ENCODE data around the gene SPP2. TPM values are rescaled to one million over a fixed set of nuclear protein-coding genes. Genes with fewer than 3 reads are reported as not detected.

Gene SPP2
- total RNA-seq, 1 donor from 2014 or later, result not detected

DNA sequence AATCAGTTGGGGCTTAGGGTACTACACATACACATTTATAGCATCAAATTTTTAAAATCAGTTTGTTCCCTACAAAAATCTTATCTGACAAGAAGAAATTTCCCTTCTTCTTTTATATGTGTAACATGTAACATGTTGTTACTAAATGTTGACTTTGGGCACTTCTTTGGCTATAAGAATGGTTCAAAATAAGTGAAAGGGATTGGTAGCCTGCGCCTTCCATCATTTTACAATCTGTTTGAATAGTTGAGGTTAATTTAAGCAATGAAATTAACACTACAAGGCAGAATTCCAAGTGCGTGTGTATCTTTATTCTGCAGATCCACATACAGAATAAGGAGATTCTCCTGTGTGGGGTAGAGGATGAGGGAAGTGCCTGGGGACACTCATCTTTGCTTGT lies 30.2 kb upstream of the SPP2 start:
- intact Hi-C loops (cut with DNase I), result no loop called here
- H3K4me3 ChIP-seq, result no peak overlapping the region
- TF ChIP-seq, protein P1, sequence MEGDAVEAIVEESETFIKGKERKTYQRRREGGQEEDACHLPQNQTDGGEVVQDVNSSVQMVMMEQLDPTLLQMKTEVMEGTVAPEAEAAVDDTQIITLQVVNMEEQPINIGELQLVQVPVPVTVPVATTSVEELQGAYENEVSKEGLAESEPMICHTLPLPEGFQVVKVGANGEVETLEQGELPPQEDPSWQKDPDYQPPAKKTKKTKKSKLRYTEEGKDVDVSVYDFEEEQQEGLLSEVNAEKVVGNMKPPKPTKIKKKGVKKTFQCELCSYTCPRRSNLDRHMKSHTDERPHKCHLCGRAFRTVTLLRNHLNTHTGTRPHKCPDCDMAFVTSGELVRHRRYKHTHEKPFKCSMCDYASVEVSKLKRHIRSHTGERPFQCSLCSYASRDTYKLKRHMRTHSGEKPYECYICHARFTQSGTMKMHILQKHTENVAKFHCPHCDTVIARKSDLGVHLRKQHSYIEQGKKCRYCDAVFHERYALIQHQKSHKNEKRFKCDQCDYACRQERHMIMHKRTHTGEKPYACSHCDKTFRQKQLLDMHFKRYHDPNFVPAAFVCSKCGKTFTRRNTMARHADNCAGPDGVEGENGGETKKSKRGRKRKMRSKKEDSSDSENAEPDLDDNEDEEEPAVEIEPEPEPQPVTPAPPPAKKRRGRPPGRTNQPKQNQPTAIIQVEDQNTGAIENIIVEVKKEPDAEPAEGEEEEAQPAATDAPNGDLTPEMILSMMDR (IDR thresholded peaks at IDR 0.05), result no peak
- TF ChIP-seq POLR2AphosphoS5 (IDR thresholded peaks at IDR 0.05; ENCODE audit: insufficient read depth in 1 of 2, low read depth in 1 of 2), result no peak
- TF ChIP-seq POLR2A (IDR thresholded peaks at IDR 0.05), result no peak
- H3K27ac ChIP-seq, result no peak overlapping the region
- H3K27me3 ChIP-seq, result no peaks in the 10 kb centered on the region
- no peaks in the 10 kb centered on the region for H3K36me3 ChIP-seq
- H3K4me1 ChIP-seq, result no peaks in the 10 kb centered on the region
- H3K9me3 ChIP-seq, result no peaks in the 10 kb centered on the region
- no peak for DNase-seq (ENCODE audit: extremely low spot score in 2 of 2)

DNA sequence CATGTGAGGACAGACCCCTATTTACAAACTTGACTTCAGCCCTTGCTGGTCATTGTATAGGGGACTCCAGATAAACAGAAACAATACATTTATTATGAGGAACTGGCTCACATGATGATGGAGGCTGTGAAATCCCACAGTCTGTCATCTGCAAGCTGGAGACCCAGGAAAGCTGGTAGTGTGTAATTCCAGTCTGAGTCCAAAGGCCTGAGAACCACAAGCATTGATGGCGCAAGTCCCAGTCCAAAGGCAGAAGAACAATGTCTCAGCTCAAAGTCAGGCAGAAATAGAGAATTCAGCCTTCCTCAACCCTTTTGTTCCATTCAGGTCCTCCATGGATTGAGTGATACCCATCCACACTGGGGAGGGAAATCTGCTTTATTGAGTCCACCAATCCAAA lies 28.1 kb upstream of the SPP2 start:
- Histone ChIP-seq H3K36me3 (no peaks in the 10 kb centered on the region), H3K9me3 (no peaks in the 10 kb centered on the region), H3K4me1 (peaks cover 6% of the 10 kb centered on the region), H3K27ac (no peak overlapping the region), H3K4me3 (no peak overlapping the region), H3K27me3 (no peaks in the 10 kb centered on the region)
- DNase-seq (ENCODE audit: extremely low spot score in 2 of 2), result no peak
- TF ChIP-seq, protein P1 (IDR thresholded peaks at IDR 0.05), result no peak
- TF ChIP-seq POLR2AphosphoS5 (IDR thresholded peaks at IDR 0.05; ENCODE audit: insufficient read depth in 1 of 2, low read depth in 1 of 2) (no peak), POLR2A (IDR thresholded peaks at IDR 0.05) (no peak)
- intact Hi-C loops (cut with DNase I), result no loop called here

DNA sequence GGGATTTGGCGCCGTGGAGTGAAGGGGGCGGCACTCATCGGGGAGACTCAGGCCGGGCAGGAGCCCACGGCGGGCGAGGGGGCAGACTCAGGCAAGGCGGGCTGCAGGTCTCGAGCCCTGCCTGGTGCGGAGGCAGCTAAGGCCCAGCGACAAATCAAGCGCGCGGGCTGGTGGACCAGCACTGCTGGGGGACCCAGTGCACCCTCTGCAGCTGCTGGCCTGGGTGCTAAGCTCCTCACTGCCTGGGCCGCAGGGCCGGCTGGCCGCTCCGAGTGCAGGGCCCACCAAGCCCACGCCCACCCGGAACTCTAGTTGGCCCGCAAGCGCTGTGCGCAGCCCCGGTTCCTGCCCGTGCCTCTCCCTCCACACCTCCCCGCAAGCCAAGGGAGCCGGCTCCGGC lies 26.2 kb upstream of the SPP2 start:
- DNase-seq (ENCODE audit: extremely low spot score in 2 of 2), result no peak
- no peak overlapping the region for H3K27ac ChIP-seq
- TF ChIP-seq POLR2A (IDR thresholded peaks at IDR 0.05) (no peak), POLR2AphosphoS5 (IDR thresholded peaks at IDR 0.05; ENCODE audit: insufficient read depth in 1 of 2, low read depth in 1 of 2) (no peak)
- TF ChIP-seq, protein P1 (IDR thresholded peaks at IDR 0.05), result no peak
- peaks cover 6% of the 10 kb centered on the region for H3K4me1 ChIP-seq
- H3K9me3 ChIP-seq, result no peaks in the 10 kb centered on the region
- intact Hi-C loops (cut with DNase I), result no loop called here
- no peaks in the 10 kb centered on the region for H3K36me3 ChIP-seq
- no peak overlapping the region for H3K4me3 ChIP-seq
- no peaks in the 10 kb centered on the region for H3K27me3 ChIP-seq

DNA sequence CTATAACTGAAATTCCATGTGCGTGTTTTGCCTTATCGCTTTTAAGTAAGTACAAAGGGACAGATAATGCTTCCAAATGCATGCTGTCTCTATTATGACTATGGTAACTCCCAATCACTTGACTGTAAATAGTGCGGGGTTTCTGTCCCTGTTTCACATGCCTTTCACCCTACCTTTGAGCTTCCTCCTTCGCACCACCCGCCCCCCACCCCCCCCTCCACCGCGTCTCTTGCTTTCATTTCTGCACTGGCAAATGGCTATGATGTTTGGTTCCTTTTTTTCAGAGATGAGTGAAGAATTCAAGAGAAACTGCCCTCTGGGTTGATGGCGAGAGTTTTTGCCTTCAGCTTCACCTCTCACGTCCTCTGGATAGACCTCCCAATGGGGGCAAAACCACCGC lies 25.0 kb upstream of the SPP2 start:
- Histone ChIP-seq H3K4me3 (peak overlapping the region in 1 of 2 donors; percentile 2), H3K4me1 (peaks cover 6% of the 10 kb centered on the region), H3K27ac (no peak overlapping the region), H3K9me3 (no peaks in the 10 kb centered on the region), H3K36me3 (no peaks in the 10 kb centered on the region), H3K27me3 (no peaks in the 10 kb centered on the region)
- TF ChIP-seq POLR2A (IDR thresholded peaks at IDR 0.05) (no peak), POLR2AphosphoS5 (IDR thresholded peaks at IDR 0.05; ENCODE audit: insufficient read depth in 1 of 2, low read depth in 1 of 2) (no peak)
- TF ChIP-seq, protein P1 (IDR thresholded peaks at IDR 0.05), result no peak
- no peak for DNase-seq (ENCODE audit: extremely low spot score in 2 of 2)
- intact Hi-C loops (cut with DNase I), result no loop called here

DNA sequence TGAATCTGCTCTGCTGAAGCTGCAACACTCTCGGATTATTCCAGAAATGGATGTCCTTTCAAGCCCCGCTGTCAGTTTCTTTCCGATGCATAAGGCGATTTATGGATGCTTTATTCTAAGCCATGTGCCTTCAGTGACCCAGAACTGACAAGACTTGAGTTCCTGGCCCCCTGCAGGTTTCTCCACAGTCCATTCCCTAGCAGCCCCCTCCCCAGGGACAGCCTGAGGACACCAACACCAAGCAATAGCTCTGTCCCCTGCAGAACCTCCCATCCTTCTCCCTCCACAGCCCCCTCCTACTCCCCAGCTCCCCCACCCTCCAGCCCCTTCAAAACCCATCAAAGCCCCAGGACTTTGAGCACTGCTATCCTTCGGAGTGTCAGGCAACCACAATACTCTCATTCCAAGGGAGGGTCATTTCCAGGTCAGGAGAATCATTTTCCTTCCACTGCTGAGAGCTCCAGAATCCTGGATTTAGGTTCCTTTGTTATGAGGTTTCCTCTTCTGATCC lies 24.6 kb upstream of the SPP2 start:
- Histone ChIP-seq H3K27me3 (no peaks in the 10 kb centered on the region), H3K4me1 (peaks cover 6% of the 10 kb centered on the region), H3K4me3 (peak overlapping the region in 1 of 2 donors; percentile 2), H3K36me3 (no peaks in the 10 kb centered on the region), H3K9me3 (no peaks in the 10 kb centered on the region), H3K27ac (no peak overlapping the region)
- intact Hi-C loops (cut with DNase I), result no loop called here
- no peak for DNase-seq (ENCODE audit: extremely low spot score in 2 of 2)
- TF ChIP-seq POLR2AphosphoS5 (IDR thresholded peaks at IDR 0.05; ENCODE audit: insufficient read depth in 1 of 2, low read depth in 1 of 2) (no peak), POLR2A (IDR thresholded peaks at IDR 0.05) (no peak)
- TF ChIP-seq, protein P1 (IDR thresholded peaks at IDR 0.05), result no peak

Data from vagina (tissue), 2 donors.